Lower lobe of right lung (tissue), 2 donors: Measurements from ENCODE around the gene HTD2. TPM values are rescaled to one million over a fixed set of nuclear protein-coding genes. Genes with fewer than 3 reads are reported as not detected.
A peak's percentile ranks its signal among the peaks of the same experiment; 100 is the strongest.

ENCODE experiments used
- ATAC-seq, 2 donors: fragments of 200-7000 bp; cut with Tn5 transposase; one replicate each; pipeline ENCODE4 v1.9.1; 2020 to 2022; ENCODE audit warnings: mild to moderate bottlenecking in 2 of 2, moderate library complexity in 2 of 2
- DNase-seq: peaks from one replicate; pipeline ENCODE4 v3.0.0-alpha.2; 2020
- H3K27ac ChIP-seq: fragments of 200-600 bp; one replicate; pipeline ENCODE4 v1.8.0; 2022
- H3K27me3 ChIP-seq: fragments of 200-600 bp; one replicate; pipeline ENCODE4 v1.8.0; 2022; ENCODE audit warnings: low read depth
- H3K36me3 ChIP-seq: fragments of 200-600 bp; one replicate; pipeline ENCODE4 v1.8.0; 2022; ENCODE audit warnings: mild to moderate bottlenecking
- H3K4me1 ChIP-seq: fragments of 200-600 bp; one replicate; pipeline ENCODE4 v1.8.0; 2022
- H3K4me3 ChIP-seq: fragments of 200-600 bp; one replicate; pipeline ENCODE4 v1.8.0; 2022; ENCODE audit warnings: mild to moderate bottlenecking
- H3K9me3 ChIP-seq: fragments of 200-600 bp; one replicate; pipeline ENCODE4 v1.8.0; 2022
- CTCF ChIP-seq: fragments of 200-600 bp; IDR thresholded peaks from one replicate; pipeline ENCODE4 v1.8.0; 2022; ENCODE audit warnings: antibody characterized with exemption, mild to moderate bottlenecking
- intact Hi-C: fragments of 100-400 bp; cut with DNase I; formaldehyde crosslinking; loops from one replicate; pipeline ENCODE4 v1.11.0; 2022
- total RNA-seq: library from RNA; stranded (reverse); fragmentation: NEBNext Ultra II Directional; extraction: Animal tissue kit (Norgen Biotek cat#: 25700); gene quantifications from one replicate; pipeline ENCODE4 v1.2.1, GENCODE V29; 2021
- donor health status: DM: no; HTN: yes; CAD: no; lungs with severe emphysema.

HTD2 gene
- total RNA-seq, 1 donor from 2014 or later, result 8.7 TPM

GRCh38 chr3:58342676-58343075 is 36.4 kb downstream of the HTD2 start:
- DNase-seq, result no peak
- H3K27ac ChIP-seq, result no peak overlapping the region
- intact Hi-C loops, result no loop called here
- H3K36me3 ChIP-seq, result peaks cover 12% of the 10 kb centered on the region
- ATAC-seq, result no peak
- no peak for TF ChIP-seq CTCF
- no peaks in the 10 kb centered on the region for H3K9me3 ChIP-seq
- no peaks in the 10 kb centered on the region for H3K4me1 ChIP-seq
- H3K4me3 ChIP-seq, result no peak overlapping the region
- H3K27me3 ChIP-seq, result no peaks in the 10 kb centered on the region

GRCh38 chr3:58345457-58345856 is 39.1 kb downstream of the HTD2 start:
- H3K27me3 ChIP-seq, result no peaks in the 10 kb centered on the region
- intact Hi-C loops, result no loop called here
- H3K36me3 ChIP-seq, result peaks cover 20% of the 10 kb centered on the region
- H3K4me3 ChIP-seq, result no peak overlapping the region
- peaks cover 13% of the 10 kb centered on the region for H3K4me1 ChIP-seq
- no peak overlapping the region for H3K27ac ChIP-seq
- no peaks in the 10 kb centered on the region for H3K9me3 ChIP-seq
- ATAC-seq (no peak), DNase-seq (no peak)
- TF ChIP-seq CTCF, result no peak

- Histone ChIP-seq H3K9me3 (no peaks in the 10 kb centered on the region), H3K27me3 (no peaks in the 10 kb centered on the region), H3K36me3 (peaks cover 14% of the 10 kb centered on the region), H3K27ac (no peak overlapping the region), H3K4me3 (no peak overlapping the region), H3K4me1 (peaks cover 18% of the 10 kb centered on the region)
- TF ChIP-seq CTCF, result no peak
- no peak for DNase-seq
- no peak for ATAC-seq
- intact Hi-C loops, result no loop called here
Observed at GRCh38 chr3:58346368-58346767, 40.0 kb downstream of the HTD2 start.

GRCh38 chr3:58347984-58348383 is 41.7 kb downstream of the HTD2 start:
- TF ChIP-seq CTCF, result no peak
- DNase-seq, result no peak
- Histone ChIP-seq H3K36me3 (peaks cover 13% of the 10 kb centered on the region), H3K27ac (no peak overlapping the region), H3K27me3 (no peaks in the 10 kb centered on the region), H3K9me3 (no peaks in the 10 kb centered on the region), H3K4me3 (no peak overlapping the region), H3K4me1 (peaks cover 18% of the 10 kb centered on the region)
- ATAC-seq, result no peak
- intact Hi-C loops, result no loop called here

GRCh38 chr3:58349792-58350626 is 43.7 kb downstream of the HTD2 start:
- Histone ChIP-seq H3K9me3 (no peaks in the 10 kb centered on the region), H3K4me3 (no peak overlapping the region), H3K27me3 (no peaks in the 10 kb centered on the region), H3K4me1 (peaks cover 31% of the 10 kb centered on the region), H3K36me3 (peaks cover 8% of the 10 kb centered on the region), H3K27ac (no peak overlapping the region)
- intact Hi-C loops, result no loop called here
- peak; percentile 18 to 51 for ATAC-seq
- DNase-seq, result no peak
- TF ChIP-seq CTCF, result no peak
